SH-SY5Y (cell line): ENCODE results near the gene GRM5.

Experiments used
- GATA2 ChIP-seq: IDR thresholded peaks from 2 replicates; pipeline ENCODE4 v1.6.1; 2011; ENCODE audit warnings: mild to moderate bottlenecking, low read depth, low read length
- GATA3 ChIP-seq: IDR thresholded peaks from 2 replicates; pipeline ENCODE4 v1.6.1; 2011; ENCODE audit warnings: low read depth, mild to moderate bottlenecking, low read length, moderate library complexity

- no peak for TF ChIP-seq GATA3
- TF ChIP-seq GATA2, result no peak
Observed at GRCh38 chr11:88813233-88813915, 252.4 kb downstream of the GRM5 start.
